HepG2 (cell line): Measurements from ENCODE around the gene CLEC11A. TPM values are rescaled to one million over a fixed set of nuclear protein-coding genes. Genes with fewer than 3 reads are reported as not detected.

Experiments used
- ATAC-seq: fragments of 200-7000 bp; cut with Tn5 transposase; 3 replicates; pipeline ENCODE4 v1.9.1; 2020; ENCODE audit warnings: mild to moderate bottlenecking, moderate library complexity
- BruUV-seq: library from RNA; stranded (reverse); fragments of 400-500 nt; replicated peaks from 2 replicates; lab custom pipeline; 2021; lab: Mats Ljungman, UMichigan
- CTCF ChIA-PET: fragments of 300-600 bp; formaldehyde crosslinking; extraction: SDS; loops from one replicate; lab custom pipeline; 2021; ENCODE audit warnings: low total read pairs, inconsistent platforms, low intra/inter-chr PET ratio; lab: Yijun Ruan, JAX
- POLR2A ChIA-PET: fragments of 350-600 bp; sonication (Branson Sonifier 250); formaldehyde crosslinking; loops from one replicate; lab custom pipeline; 2020; ENCODE audit warnings: antibody characterized with exemption, inconsistent platforms; lab: Yijun Ruan, JAX
- DNase-seq: peaks from one replicate; pipeline ENCODE4 v3.0.0-alpha.2; 2015; ENCODE audit warnings: low spot score
- FAIRE-seq: peaks from 3 replicates; lab custom pipeline; 2011; peaks lifted over from hg19 to GRCh38; lab: Jason Lieb, UNC
- H2AFZ ChIP-seq: one replicate; pipeline ENCODE4 v1.6.1; 2011; ENCODE audit warnings: low read length, inconsistent platforms
- H3K27ac ChIP-seq: fragments of 300-600 bp; 3 replicates; pipeline ENCODE4 v1.8.0; 2011; ENCODE audit warnings: mixed run types, mild to moderate bottlenecking, mixed read lengths, low read length, inconsistent platforms; ENCODE audit not compliant: insufficient read depth; ENCODE audit errors: extremely low read length
- H3K27me3 ChIP-seq, 2 experiments: fragments of 200-600 bp in 1 of 2; 2 replicates in 1 of 2; 3 replicates in 1 of 2; pipeline versions ENCODE4 v1.6.0 to v1.8.0; 2011; ENCODE audit warnings: low read length in 2 of 2, mild to moderate bottlenecking in 2 of 2, moderate library complexity in 2 of 2, inconsistent platforms in 1 of 2; ENCODE audit not compliant: insufficient read depth in 2 of 2, control insufficient read depth in 1 of 2
- H3K36me3 ChIP-seq, 2 experiments: fragments of 200-600 bp in 1 of 2; replicated peaks in 1 of 2; 2 replicates in 1 of 2; 3 replicates in 1 of 2; pipeline versions ENCODE4 v1.5.1 to v1.8.0; 2011; ENCODE audit warnings: low read length in 2 of 2, inconsistent platforms in 1 of 2; ENCODE audit not compliant: insufficient read depth in 2 of 2, control insufficient read depth in 1 of 2
- H3K4me1 ChIP-seq: 2 replicates; pipeline ENCODE4 v1.5.1; 2012; ENCODE audit warnings: low read length, inconsistent platforms; ENCODE audit not compliant: insufficient read depth
- H3K4me2 ChIP-seq: 2 replicates; pipeline ENCODE4 v1.6.0; 2011; ENCODE audit warnings: low read depth, low read length, inconsistent platforms
- H3K4me3 ChIP-seq, 3 experiments: fragments of 200-600 bp in 1 of 3; sonication (generic), shearing (Covaris generic) in 1 of 3; replicated peaks in 1 of 3; 2 replicates each; pipeline ENCODE4 v1.5.1; 2011 to 2016; ENCODE audit warnings: low read length in 3 of 3, inconsistent platforms in 2 of 3, low read depth in 2 of 3, mild to moderate bottlenecking in 2 of 3, control low read depth in 1 of 3, mixed read lengths in 1 of 3; ENCODE audit not compliant: insufficient read depth in 1 of 3
- H3K79me2 ChIP-seq: one replicate; pipeline ENCODE4 v1.6.1; 2011; ENCODE audit warnings: low read length, inconsistent platforms; ENCODE audit not compliant: insufficient read depth
- H3K9ac ChIP-seq: 2 replicates; pipeline ENCODE4 v1.6.0; 2011; ENCODE audit warnings: mild to moderate bottlenecking, low read depth, low read length, inconsistent platforms; ENCODE audit not compliant: insufficient read depth
- H3K9me3 ChIP-seq: 2 replicates; pipeline ENCODE4 v1.5.1; 2012; ENCODE audit warnings: mild to moderate bottlenecking, low read length
- H4K20me1 ChIP-seq: 2 replicates; pipeline ENCODE4 v1.6.0; 2011; ENCODE audit warnings: inconsistent platforms, mild to moderate bottlenecking, low read length, moderate library complexity; ENCODE audit not compliant: insufficient read depth
- ATRX ChIP-seq: sonication (generic); formaldehyde crosslinking; IDR thresholded peaks from 2 replicates; pipeline ENCODE4 v1.4.0; 2020; ENCODE audit warnings: missing genetic modification reagents, borderline replicate concordance
- DMAP1 ChIP-seq: IDR thresholded peaks from 2 replicates; pipeline ENCODE4 v1.6.1; 2016
- ETV5 ChIP-seq: IDR thresholded peaks from 2 replicates; pipeline ENCODE4 v1.6.1; 2018; ENCODE audit warnings: missing biosample characterization, missing genetic modification reagents, inconsistent platforms, borderline replicate concordance
- GPN1 ChIP-seq: sonication (generic); formaldehyde crosslinking; IDR thresholded peaks from 2 replicates; pipeline ENCODE4 v1.5.1; 2020; ENCODE audit warnings: missing genetic modification reagents, borderline replicate concordance
- HNF4A ChIP-seq: sonication (generic); formaldehyde crosslinking; IDR thresholded peaks from 2 replicates; pipeline ENCODE4 v1.4.0; 2020; ENCODE audit warnings: missing genetic modification reagents
- HNF4G ChIP-seq, 2 experiments: sonication (generic) in 1 of 2; formaldehyde crosslinking in 1 of 2; IDR thresholded peaks; 2 replicates each; pipeline versions ENCODE4 v1.4.0 to v1.6.1; 2011 to 2020; ENCODE audit warnings: borderline replicate concordance in 2 of 2, low read depth in 2 of 2, mild to moderate bottlenecking in 2 of 2, low read length in 1 of 2, missing genetic modification reagents in 1 of 2, moderate library complexity in 1 of 2
- MIER2 ChIP-seq: IDR thresholded peaks from 2 replicates; pipeline ENCODE4 v1.6.1; 2016; ENCODE audit warnings: missing biosample characterization, missing genetic modification reagents
- MIER3 ChIP-seq: IDR thresholded peaks from 2 replicates; pipeline ENCODE4 v1.6.1; 2016; ENCODE audit warnings: missing compliant biosample characterization, borderline replicate concordance
- MTF2 ChIP-seq: sonication (generic); formaldehyde crosslinking; IDR thresholded peaks from 2 replicates; pipeline ENCODE4 v1.5.0; 2020; ENCODE audit warnings: missing genetic modification reagents, borderline replicate concordance
- NKX3-1 ChIP-seq: sonication (generic); formaldehyde crosslinking; IDR thresholded peaks from 2 replicates; pipeline ENCODE4 v1.5.0; 2020; ENCODE audit warnings: missing genetic modification reagents
- RARA ChIP-seq: IDR thresholded peaks from 2 replicates; pipeline ENCODE4 v1.6.1; 2016; ENCODE audit warnings: missing genetic modification reagents, missing compliant biosample characterization
- ZNF75D ChIP-seq: sonication (generic); formaldehyde crosslinking; IDR thresholded peaks from 2 replicates; pipeline ENCODE4 v1.8.1; 2023; ENCODE audit warnings: missing genetic modification reagents, mild to moderate bottlenecking, borderline replicate concordance
- ZNF773 ChIP-seq: sonication (generic); formaldehyde crosslinking; IDR thresholded peaks from 2 replicates; pipeline ENCODE4 v1.4.0; 2020; ENCODE audit warnings: missing genetic modification reagents, borderline replicate concordance
- ZNF839 ChIP-seq: sonication (generic); formaldehyde crosslinking; IDR thresholded peaks from 2 replicates; pipeline ENCODE4 v1.4.0; 2020; ENCODE audit warnings: missing genetic modification reagents, mild to moderate bottlenecking, borderline replicate concordance
- WGBS: methylation state at CpG from one replicate; pipeline ENCODE4 v1.1.6; 2017; ENCODE audit warnings: low lambda C conversion rate; 5-methylcytosine and 5-hydroxymethylcytosine counted together
- in situ Hi-C: cut with HindIII; loops from 2 replicates; pipeline ENCODE4 v1.10.0; 2017; ENCODE audit warnings: low pct_unique_long_range_greater_than_20kb; ENCODE audit not compliant: extremely low pct_ligation_motif_present
- intact Hi-C: fragments of 100-400 bp; cut with micrococcal nuclease; formaldehyde crosslinking; loops from one replicate; pipeline ENCODE4 v1.10.0; 2022; ENCODE audit not compliant: unreplicated experiment
- polyA plus RNA-seq, 8 experiments: library from polyadenylated mRNA; depleted of rRNA in 3 of 8; stranded (reverse) in 7 of 8; unstranded in 1 of 8; fragments of >200 nt; fragmentation: Illumina TruSeq in 4 of 8; extraction: Trizol in 4 of 8; gene quantifications; 2 replicates each; pipeline versions ENCODE4 v1.2.1 to v1.2.3, GENCODE V29; 2011 to 2016; ENCODE audit warnings: low read depth in 4 of 8, missing spikeins in 1 of 8, mixed read lengths in 1 of 8; ENCODE audit not compliant: insufficient read depth in 1 of 8
- total RNA-seq, 5 experiments: library from RNA; depleted of rRNA; stranded (reverse); fragments of >200 nt; fragmentation: Illumina TruSeq; extraction: Trizol; gene quantifications; 2 replicates each; pipeline ENCODE4 v1.2.3, GENCODE V29; 2016; ENCODE audit warnings: low read depth in 1 of 5
- TF ChIP-seq, protein P1 (sequence below): sonication (generic); formaldehyde crosslinking; IDR thresholded peaks from 2 replicates; pipeline ENCODE4 v1.8.0; 2022; ENCODE audit warnings: mild to moderate bottlenecking, missing genetic modification reagents, borderline replicate concordance
- TF ChIP-seq, protein P2 (sequence below): sonication (generic); formaldehyde crosslinking; IDR thresholded peaks from 2 replicates; pipeline ENCODE4 v1.9.0; 2022; ENCODE audit warnings: low read depth, missing genetic modification reagents
- TF ChIP-seq, protein P3 (sequence below): sonication (generic); formaldehyde crosslinking; IDR thresholded peaks from 2 replicates; pipeline ENCODE4 v1.4.0; 2020; ENCODE audit warnings: missing genetic modification reagents; ENCODE audit errors: not compliant biosample characterization
- TF ChIP-seq, protein P4 (sequence below): sonication (generic); formaldehyde crosslinking; IDR thresholded peaks from 2 replicates; pipeline ENCODE4 v1.8.0; 2022; ENCODE audit warnings: low read depth, missing genetic modification reagents

CLEC11A gene
- total and polyA plus RNA-seq, 2 of the 13 experiments (the other 11 are each of a cell fraction or from before 2014, with no cell fraction given), result not detected

DNA sequence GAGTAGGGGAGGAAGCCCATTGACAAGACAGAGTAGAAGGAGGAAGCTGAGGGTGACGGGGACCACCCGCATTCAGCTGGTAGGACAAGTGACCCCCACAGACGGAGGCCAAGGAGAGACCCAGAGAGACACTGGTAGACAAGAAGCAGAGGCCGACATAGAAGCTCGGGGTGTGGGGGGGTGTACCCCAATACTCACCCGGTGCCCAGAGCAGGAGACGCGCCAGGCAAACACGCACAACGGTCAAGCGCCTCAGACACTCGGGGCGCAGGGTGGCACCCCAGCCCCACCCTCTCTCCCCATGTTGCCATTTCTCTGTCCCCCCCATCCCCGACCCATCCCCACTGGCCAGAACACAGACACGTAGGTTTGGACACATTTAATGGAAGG is 27.1 kb upstream of the CLEC11A start (continued):
- TF ChIP-seq, protein P1, sequence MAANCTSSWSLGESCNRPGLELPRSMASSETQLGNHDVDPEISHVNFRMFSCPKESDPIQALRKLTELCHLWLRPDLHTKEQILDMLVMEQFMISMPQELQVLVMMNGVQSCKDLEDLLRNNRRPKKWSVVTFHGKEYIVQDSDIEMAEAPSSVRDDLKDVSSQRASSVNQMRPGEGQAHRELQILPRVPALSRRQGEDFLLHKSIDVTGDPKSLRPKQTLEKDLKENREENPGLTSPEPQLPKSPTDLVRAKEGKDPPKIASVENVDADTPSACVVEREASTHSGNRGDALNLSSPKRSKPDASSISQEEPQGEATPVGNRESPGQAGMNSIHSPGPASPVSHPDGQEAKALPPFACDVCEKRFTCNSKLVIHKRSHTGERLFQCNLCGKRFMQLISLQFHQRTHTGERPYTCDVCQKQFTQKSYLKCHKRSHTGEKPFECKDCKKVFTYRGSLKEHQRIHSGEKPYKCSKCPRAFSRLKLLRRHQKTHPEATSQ, result no peak
- TF ChIP-seq, protein P2, sequence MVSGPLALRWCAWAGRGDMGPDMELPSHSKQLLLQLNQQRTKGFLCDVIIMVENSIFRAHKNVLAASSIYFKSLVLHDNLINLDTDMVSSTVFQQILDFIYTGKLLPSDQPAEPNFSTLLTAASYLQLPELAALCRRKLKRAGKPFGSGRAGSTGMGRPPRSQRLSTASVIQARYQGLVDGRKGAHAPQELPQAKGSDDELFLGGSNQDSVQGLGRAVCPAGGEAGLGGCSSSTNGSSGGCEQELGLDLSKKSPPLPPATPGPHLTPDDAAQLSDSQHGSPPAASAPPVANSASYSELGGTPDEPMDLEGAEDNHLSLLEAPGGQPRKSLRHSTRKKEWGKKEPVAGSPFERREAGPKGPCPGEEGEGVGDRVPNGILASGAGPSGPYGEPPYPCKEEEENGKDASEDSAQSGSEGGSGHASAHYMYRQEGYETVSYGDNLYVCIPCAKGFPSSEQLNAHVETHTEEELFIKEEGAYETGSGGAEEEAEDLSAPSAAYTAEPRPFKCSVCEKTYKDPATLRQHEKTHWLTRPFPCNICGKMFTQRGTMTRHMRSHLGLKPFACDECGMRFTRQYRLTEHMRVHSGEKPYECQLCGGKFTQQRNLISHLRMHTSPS, result no peak
- TF ChIP-seq, protein P3, sequence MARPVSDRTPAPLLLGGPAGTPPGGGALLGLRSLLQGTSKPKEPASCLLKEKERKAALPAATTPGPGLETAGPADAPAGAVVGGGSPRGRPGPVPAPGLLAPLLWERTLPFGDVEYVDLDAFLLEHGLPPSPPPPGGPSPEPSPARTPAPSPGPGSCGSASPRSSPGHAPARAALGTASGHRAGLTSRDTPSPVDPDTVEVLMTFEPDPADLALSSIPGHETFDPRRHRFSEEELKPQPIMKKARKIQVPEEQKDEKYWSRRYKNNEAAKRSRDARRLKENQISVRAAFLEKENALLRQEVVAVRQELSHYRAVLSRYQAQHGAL (CRISPR knock-in tag), result no peak
- no peak for TF ChIP-seq HNF4A
- no peak for TF ChIP-seq ETV5 (CRISPR knock-in tag)

DNA sequence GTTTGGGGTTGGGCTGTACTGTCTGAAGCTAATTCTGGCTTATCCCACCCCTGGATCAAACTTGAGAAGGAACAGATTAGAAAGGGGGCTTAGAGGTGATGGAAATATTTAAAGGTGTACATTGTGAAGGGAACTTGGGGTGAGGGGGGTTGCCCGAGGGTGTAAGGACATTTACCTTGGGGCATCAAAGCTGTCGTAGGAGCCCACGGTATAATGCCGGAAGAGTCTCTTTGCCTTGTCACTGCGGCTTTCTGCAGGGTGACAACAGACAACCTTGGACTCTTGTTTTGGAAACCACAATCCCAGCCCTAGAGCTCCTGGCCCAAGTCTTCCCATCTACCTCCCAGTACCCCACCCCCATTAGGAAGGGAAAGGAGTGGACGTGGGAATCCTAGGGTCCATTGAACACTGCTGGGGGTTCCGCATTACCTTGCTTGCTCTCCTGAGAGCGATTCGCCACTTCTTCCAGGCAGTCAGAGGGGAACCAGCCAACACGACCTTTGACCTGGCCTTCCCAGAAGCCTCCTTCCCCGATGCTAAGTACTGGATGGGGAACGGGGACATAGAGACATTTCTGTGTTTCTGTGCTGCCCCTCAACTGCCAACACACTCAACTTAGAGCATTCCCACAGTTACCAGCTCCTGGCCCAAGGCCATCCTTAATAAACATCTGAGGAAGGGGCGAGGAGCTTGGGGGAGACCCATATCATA is 25.6 kb upstream of the CLEC11A start:
- no peak overlapping the region for H2AFZ ChIP-seq
- CTCF ChIA-PET, result no interaction called here
- H3K4me3 ChIP-seq, result no peak overlapping the region
- no peaks in the 10 kb centered on the region for H4K20me1 ChIP-seq
- no peak overlapping the region for H3K27ac ChIP-seq
- WGBS, result 33% methylated on average over 12 of the region's 13 CpGs
- no peak for ATAC-seq
- no peak for DNase-seq
- BruUV-seq, result no TSS peak
- in situ Hi-C loops, result no loop called here
- H3K36me3 ChIP-seq, result no peaks in the 10 kb centered on the region
- peaks cover 4 to 15% of the 10 kb centered on the region in 2 experiments; a peak in 4 of 5 replicates for H3K27me3 ChIP-seq
- POLR2A ChIA-PET, result no interaction called here
- no peak overlapping the region for H3K4me2 ChIP-seq
- no peaks in the 10 kb centered on the region for H3K79me2 ChIP-seq
- no peaks in the 10 kb centered on the region for H3K9me3 ChIP-seq
- no peaks in the 10 kb centered on the region for H3K4me1 ChIP-seq
- no peak for FAIRE-seq
- intact Hi-C loops, result no loop called here
- no peak overlapping the region for H3K9ac ChIP-seq
- TF ChIP-seq ZNF75D (CRISPR knock-in tag) (no peak), MIER2 (CRISPR knock-in tag) (no peak), MTF2 (CRISPR knock-in tag) (no peak), MIER3 (CRISPR knock-in tag) (no peak), ATRX (no peak), RARA (CRISPR knock-in tag) (no peak), ZNF839 (no peak), HNF4G (IDR thresholded peaks at IDR 0.05; ENCODE audit: borderline replicate concordance, low read depth, low read length) (no peak), HNF4G (CRISPR knock-in tag; IDR thresholded peaks at IDR 0.05; ENCODE audit: borderline replicate concordance, low read depth) (no peak), GPN1 (no peak), NKX3-1 (no peak), ZNF773 (CRISPR knock-in tag) (no peak), DMAP1 (no peak)
- TF ChIP-seq, protein P4, sequence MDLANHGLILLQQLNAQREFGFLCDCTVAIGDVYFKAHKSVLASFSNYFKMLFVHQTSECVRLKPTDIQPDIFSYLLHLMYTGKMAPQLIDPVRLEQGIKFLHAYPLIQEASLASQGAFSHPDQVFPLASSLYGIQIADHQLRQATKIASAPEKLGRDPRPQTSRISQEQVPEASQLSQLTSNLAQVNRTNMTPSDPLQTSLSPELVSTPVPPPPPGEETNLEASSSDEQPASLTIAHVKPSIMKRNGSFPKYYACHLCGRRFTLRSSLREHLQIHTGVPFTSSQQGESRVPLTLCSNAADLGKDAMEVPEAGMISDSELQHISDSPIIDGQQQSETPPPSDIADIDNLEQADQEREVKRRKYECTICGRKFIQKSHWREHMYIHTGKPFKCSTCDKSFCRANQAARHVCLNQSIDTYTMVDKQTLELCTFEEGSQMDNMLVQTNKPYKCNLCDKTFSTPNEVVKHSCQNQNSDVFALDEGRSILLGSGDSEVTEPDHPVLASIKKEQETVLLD, result no peak
